Left lung (tissue), 10 donors: ENCODE data around the gene OPHN1. TPM values are rescaled to one million over a fixed set of nuclear protein-coding genes. Genes with fewer than 3 reads are reported as not detected.
A peak's percentile ranks its signal among the peaks of the same experiment; 100 is the strongest.

Experiments used
- ATAC-seq: fragments of 200-7000 bp; cut with Tn5 transposase; one replicate; pipeline ENCODE4 v1.9.1; 2020; ENCODE audit warnings: moderate library complexity
- DNase-seq, 4 donors: peaks; one replicate each; pipeline ENCODE4 v3.0.0-alpha.2; 2013 to 2020
- H3K27ac ChIP-seq, 2 donors: fragments of 200-600 bp; sonication (generic) in 1 of 2; one replicate each; pipeline versions ENCODE4 v1.5.0 to v1.8.0; 2020 to 2021
- H3K27me3 ChIP-seq, 2 donors: fragments of 200-600 bp; sonication (generic) in 1 of 2; one replicate each; pipeline versions ENCODE4 v1.5.0 to v1.8.0; 2020 to 2021
- H3K36me3 ChIP-seq, 2 donors: fragments of 200-600 bp; sonication (generic) in 1 of 2; one replicate each; pipeline versions ENCODE4 v1.5.0 to v1.8.0; 2020 to 2021
- H3K4me1 ChIP-seq, 2 donors: fragments of 200-600 bp; one replicate each; pipeline ENCODE4 v1.8.0; 2021
- H3K4me3 ChIP-seq, 2 donors: fragments of 200-600 bp; sonication (generic) in 1 of 2; one replicate each; pipeline versions ENCODE4 v1.5.0 to v1.8.0; 2020 to 2021; ENCODE audit warnings: mild to moderate bottlenecking in 1 of 2
- H3K9me3 ChIP-seq, 2 donors: fragments of 200-600 bp; sonication (generic) in 1 of 2; one replicate each; pipeline versions ENCODE4 v1.5.0 to v1.8.0; 2020 to 2021
- CTCF ChIP-seq, 2 donors: fragments of 200-600 bp; sonication (generic) in 1 of 2; IDR thresholded peaks; one replicate each; pipeline versions ENCODE4 v1.5.0 to v1.8.0; 2021; ENCODE audit warnings: antibody characterized with exemption in 2 of 2
- intact Hi-C, 2 donors: fragments of 100-400 bp; cut with DNase I; formaldehyde crosslinking; loops; one replicate each; pipeline versions ENCODE4 v1.11.2 to v1.14.2; 2022
- polyA plus RNA-seq, 6 donors: library from polyadenylated mRNA; unstranded; fragments of 120-200 nt; gene quantifications; one replicate each; pipeline ENCODE4 v1.2.1, GENCODE V29; 2013; ENCODE audit not compliant: insufficient read length in 6 of 6
- total RNA-seq, 2 donors: library from RNA; stranded (reverse); fragmentation: NEBNext Ultra II Directional; extraction: Animal tissue kit (Norgen Biotek cat#: 25700); gene quantifications; one replicate each; pipeline ENCODE4 v1.2.1, GENCODE V29; 2021
- donor health status: DM: no; HTN: yes; CAD: no.
- donor health status: DM: no; HTN: no; CAD: no.

The OPHN1 gene
- total and polyA plus RNA-seq, 8 donors, result 6.8 to 13.5 (median 11.3) TPM

GRCh38 chrX:68292471-68292870, 140.8 kb downstream of the OPHN1 start:
- H3K36me3 ChIP-seq, result no peaks in the 10 kb centered on the region
- H3K9me3 ChIP-seq, result no peaks in the 10 kb centered on the region
- intact Hi-C loops, result no loop called here
- TF ChIP-seq CTCF (IDR thresholded peaks at IDR 0.05), result no peak
- no peak for DNase-seq
- no peak overlapping the region for H3K27ac ChIP-seq
- no peak for ATAC-seq
- H3K4me3 ChIP-seq, result no peak overlapping the region
- H3K4me1 ChIP-seq, result no peaks in the 10 kb centered on the region
- no peaks in the 10 kb centered on the region for H3K27me3 ChIP-seq

GRCh38 chrX:68288127-68288526, 145.2 kb downstream of the OPHN1 start:
- Histone ChIP-seq H3K27ac (no peak overlapping the region), H3K9me3 (no peaks in the 10 kb centered on the region)
- DNase-seq, result no peak

GRCh38 chrX:68287419-68287818, 145.9 kb downstream of the OPHN1 start:
- H3K4me3 ChIP-seq, result no peak overlapping the region
- DNase-seq (no peak), ATAC-seq (no peak)
- H3K27ac ChIP-seq, result no peak overlapping the region
- TF ChIP-seq CTCF (IDR thresholded peaks at IDR 0.05), result no peak
- no peaks in the 10 kb centered on the region for H3K36me3 ChIP-seq
- intact Hi-C loops, result no loop called here
- H3K27me3 ChIP-seq, result no peaks in the 10 kb centered on the region
- H3K4me1 ChIP-seq, result no peaks in the 10 kb centered on the region
- no peaks in the 10 kb centered on the region for H3K9me3 ChIP-seq

More at GRCh38 chrX:68288127-68288526, 145.2 kb downstream of the OPHN1 start:
- intact Hi-C loops, result no loop called here
- no peaks in the 10 kb centered on the region for H3K27me3 ChIP-seq
- H3K4me1 ChIP-seq, result no peaks in the 10 kb centered on the region
- no peaks in the 10 kb centered on the region for H3K36me3 ChIP-seq
- no peak overlapping the region for H3K4me3 ChIP-seq
- no peak for TF ChIP-seq CTCF (IDR thresholded peaks at IDR 0.05)
- ATAC-seq, result no peak

- Histone ChIP-seq H3K9me3 (no peaks in the 10 kb centered on the region), H3K27me3 (no peaks in the 10 kb centered on the region), H3K4me3 (no peak overlapping the region), H3K36me3 (no peaks in the 10 kb centered on the region), H3K4me1 (no peaks in the 10 kb centered on the region), H3K27ac (no peak overlapping the region)
- TF ChIP-seq CTCF (IDR thresholded peaks at IDR 0.05), result no peak
- DNase-seq, result no peak
- intact Hi-C loops, result no loop called here
- ATAC-seq, result no peak
These were observed 146.3 kb downstream of the OPHN1 start for GRCh38 chrX:68286980-68287379.

GRCh38 chrX:68286076-68286475, 147.2 kb downstream of the OPHN1 start:
- TF ChIP-seq CTCF (IDR thresholded peaks at IDR 0.05), result no peak
- intact Hi-C loops, result no loop called here
- H3K4me1 ChIP-seq, result no peaks in the 10 kb centered on the region

More at GRCh38 chrX:68286076-68286475, 147.2 kb downstream of the OPHN1 start:
- H3K27ac ChIP-seq, result no peak overlapping the region
- ATAC-seq, result peak; percentile 26
- no peak overlapping the region for H3K4me3 ChIP-seq
- H3K36me3 ChIP-seq, result no peaks in the 10 kb centered on the region
- no peaks in the 10 kb centered on the region for H3K9me3 ChIP-seq
- H3K27me3 ChIP-seq, result no peaks in the 10 kb centered on the region
- no peak for DNase-seq
